GM10266 (cell line): ENCODE data around the gene KCNK5.

Experiments used
- DNase-seq: peaks from one replicate; pipeline ENCODE4 v3.0.0; 2012; ENCODE audit errors: extremely low spot score
- CTCF ChIP-seq: IDR thresholded peaks from 2 replicates; pipeline ENCODE4 v1.5.1; 2012; ENCODE audit warnings: mild to moderate bottlenecking, low read depth; ENCODE audit not compliant: control insufficient read depth, insufficient read depth; ENCODE audit errors: missing control alignments

Gene KCNK5

DNA sequence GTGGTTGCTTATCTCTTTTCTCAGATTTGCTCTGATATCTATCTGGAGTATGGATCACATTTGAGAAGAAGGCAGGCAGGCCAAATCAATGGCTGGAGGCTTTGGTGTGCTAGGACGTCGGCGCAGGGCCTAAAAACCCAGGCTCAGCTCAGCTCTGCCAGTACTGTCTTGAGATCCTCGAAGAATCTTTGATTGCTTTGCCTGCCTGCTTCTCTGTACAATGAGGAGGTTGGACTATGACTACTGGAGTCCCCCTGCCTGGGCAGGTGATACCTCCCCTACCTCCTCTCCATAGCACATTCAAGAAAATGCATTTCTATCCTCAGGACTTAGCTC is 25.1 kb downstream of the KCNK5 start:
- DNase-seq: no peak
- TF ChIP-seq CTCF: no peak

DNA sequence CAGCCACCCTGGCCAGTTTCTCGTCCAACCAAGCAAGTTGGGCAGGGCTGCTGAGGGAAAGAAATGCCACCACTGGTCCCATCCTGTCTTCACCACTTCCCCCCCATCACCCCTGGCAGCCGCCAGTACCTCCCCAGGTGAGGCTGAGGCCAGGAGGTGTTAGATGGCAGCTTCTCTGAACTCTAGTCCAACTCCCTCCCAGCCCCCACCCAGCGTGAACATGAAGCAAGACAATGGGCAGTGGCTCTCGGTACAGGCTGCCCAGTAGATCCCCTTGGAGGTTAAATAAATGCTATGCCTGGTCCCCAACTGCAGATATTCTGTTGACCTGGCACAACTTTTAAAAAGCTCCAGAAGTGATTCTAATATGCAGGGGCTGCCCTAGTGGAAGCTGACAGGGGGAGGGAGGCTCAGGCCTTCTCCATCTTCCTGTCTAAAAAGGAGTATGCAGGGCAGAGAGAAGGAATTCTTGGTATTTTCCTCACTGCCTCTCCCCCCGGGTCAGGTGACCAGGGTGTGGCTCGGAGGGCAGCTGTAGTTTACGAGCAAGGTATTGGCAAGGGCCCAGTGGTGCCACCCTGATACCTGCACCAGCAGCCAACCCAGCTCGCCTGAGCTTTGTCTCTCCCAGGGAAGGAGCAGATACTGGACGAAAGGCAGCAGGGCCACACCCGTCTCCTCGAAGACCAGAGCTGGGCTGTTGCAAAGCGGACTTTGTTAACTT is 25.7 kb downstream of the KCNK5 start:
- no peak for DNase-seq
- TF ChIP-seq CTCF: no peak

- TF ChIP-seq CTCF: no peak
- DNase-seq: no peak
Measured at GRCh38 chr6:39202166-39202565, 27.1 kb downstream of the KCNK5 start.

GRCh38 chr6:39200498-39201020 is 28.7 kb downstream of the KCNK5 start:
- no peak for DNase-seq
- TF ChIP-seq CTCF: no peak

- DNase-seq: no peak
Measured at GRCh38 chr6:39199976-39200375, 29.3 kb downstream of the KCNK5 start.

GRCh38 chr6:39199231-39199940 is 29.9 kb downstream of the KCNK5 start:
- TF ChIP-seq CTCF: no peak
- no peak for DNase-seq

More at GRCh38 chr6:39199976-39200375, 29.3 kb downstream of the KCNK5 start:
- TF ChIP-seq CTCF: no peak

DNA sequence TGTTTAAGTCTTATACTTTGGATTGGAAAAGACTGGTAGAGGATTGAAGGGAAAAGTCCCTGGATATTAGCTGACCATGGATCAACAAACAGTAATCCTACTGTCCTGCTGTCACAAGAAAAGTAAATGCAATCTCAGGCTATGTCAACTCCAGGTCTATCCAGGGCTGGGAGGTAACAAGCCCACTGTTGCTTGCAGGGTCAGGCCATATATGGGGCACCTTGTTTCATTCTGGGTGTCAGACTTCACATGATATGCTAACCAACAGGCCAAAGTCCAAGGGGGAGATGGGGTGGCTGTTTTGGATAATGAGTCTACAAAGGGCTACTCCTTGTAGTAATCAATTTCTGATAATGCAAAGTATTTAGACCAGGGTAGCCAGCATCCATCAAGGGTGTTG is 30.7 kb downstream of the KCNK5 start:
- no peak for DNase-seq
- TF ChIP-seq CTCF: no peak
